NCI-H2081 (cell line): ENCODE results near the gene GNE.
A peak's percentile ranks its signal among the peaks of the same experiment; 100 is the strongest.
"Not testable (repeated sequence)": the region's sequence is repeated elsewhere in the genome, so short reads cannot be mapped to it uniquely, and the experiment has no call there.

Source experiments
- DNase-seq, 2 experiments: peaks; one replicate each; lab custom pipeline; 2025; lab: John Stamatoyannopoulos, UW

GNE gene, protein sequence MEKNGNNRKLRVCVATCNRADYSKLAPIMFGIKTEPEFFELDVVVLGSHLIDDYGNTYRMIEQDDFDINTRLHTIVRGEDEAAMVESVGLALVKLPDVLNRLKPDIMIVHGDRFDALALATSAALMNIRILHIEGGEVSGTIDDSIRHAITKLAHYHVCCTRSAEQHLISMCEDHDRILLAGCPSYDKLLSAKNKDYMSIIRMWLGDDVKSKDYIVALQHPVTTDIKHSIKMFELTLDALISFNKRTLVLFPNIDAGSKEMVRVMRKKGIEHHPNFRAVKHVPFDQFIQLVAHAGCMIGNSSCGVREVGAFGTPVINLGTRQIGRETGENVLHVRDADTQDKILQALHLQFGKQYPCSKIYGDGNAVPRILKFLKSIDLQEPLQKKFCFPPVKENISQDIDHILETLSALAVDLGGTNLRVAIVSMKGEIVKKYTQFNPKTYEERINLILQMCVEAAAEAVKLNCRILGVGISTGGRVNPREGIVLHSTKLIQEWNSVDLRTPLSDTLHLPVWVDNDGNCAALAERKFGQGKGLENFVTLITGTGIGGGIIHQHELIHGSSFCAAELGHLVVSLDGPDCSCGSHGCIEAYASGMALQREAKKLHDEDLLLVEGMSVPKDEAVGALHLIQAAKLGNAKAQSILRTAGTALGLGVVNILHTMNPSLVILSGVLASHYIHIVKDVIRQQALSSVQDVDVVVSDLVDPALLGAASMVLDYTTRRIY

GRCh38 chr9:36258208-36258995 lies at the start of gene GNE:
Gene GNE, minus strand, starts transcription at chr9:36258448. Its CDS starts 9,093 bp downstream, at chr9:36249355.
- DNase-seq, result peak in 1 of 2 experiments; percentile 20

GRCh38 chr9:36306471-36307306 lies 48.4 kb upstream of the GNE start:
- peak in 1 of 2 experiments; percentile 71 for DNase-seq

GRCh38 chr9:36304366-36304765 lies 46.1 kb upstream of the GNE start:
- DNase-seq, result not testable (repeated sequence)

DNA sequence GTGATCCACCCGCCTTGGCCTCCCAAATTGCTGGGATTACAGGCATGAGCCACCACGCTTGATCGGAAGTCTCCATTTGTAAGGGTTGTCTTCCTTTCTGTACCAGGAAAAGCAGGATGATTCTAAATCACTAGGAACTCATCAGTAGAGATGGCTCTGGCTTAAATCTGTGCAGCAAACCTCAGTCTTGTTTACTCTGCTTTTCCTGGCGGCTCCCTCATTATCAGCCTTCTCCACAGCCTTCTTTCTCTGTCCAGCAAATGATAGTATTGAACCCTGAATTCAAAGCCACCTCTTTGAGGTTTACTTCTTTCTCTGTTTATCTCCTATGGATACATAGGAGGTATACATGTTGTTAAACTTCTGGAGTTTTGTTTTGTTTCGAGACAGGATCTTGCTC lies 43.0 kb upstream of the GNE start:
- no peak for DNase-seq

GRCh38 chr9:36298566-36298965 lies 40.3 kb upstream of the GNE start:
- DNase-seq, result no peak

- DNase-seq, result no peak
Measured at GRCh38 chr9:36297798-36298197, 39.5 kb upstream of the GNE start.

DNA sequence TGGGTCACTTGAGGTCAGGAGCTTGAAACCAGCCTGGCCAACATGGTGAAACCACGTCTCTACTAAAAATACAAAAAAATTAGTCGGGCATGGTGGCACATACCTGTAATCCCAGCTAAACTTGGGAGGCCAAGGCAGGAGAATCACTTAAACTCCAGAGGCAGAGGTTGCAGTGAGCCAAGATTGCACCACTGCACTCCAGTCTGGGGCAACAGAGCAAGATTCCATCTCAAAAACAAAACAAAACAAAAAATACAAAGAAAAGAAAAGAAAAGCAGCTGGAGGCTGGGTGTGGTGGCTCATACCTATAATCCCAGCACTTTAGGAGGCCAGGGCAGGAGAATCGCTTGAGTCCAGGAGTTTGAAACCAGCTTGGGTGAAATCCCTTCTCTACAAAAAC lies 36.7 kb upstream of the GNE start:
- not testable (repeated sequence) for DNase-seq

DNA sequence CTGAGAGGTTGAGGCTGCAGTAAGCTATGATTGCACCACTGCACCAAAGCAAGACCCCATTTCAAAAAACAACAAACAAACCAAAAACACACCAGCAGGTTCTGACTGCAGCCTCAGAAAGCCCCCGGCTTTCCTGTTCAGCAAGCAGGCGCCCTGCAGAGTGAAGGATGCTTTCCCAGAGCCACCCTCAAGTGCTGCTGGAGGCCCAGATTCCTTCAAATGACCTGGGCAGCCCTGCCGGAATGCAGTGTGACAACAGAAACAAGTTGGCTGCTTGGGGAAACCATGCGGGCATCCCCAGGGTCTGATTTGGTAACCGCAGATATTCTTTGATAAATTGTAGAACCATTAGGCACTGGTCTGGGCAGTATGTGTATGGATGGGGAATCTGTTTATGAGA lies 35.7 kb upstream of the GNE start:
- DNase-seq, result no peak

DNA sequence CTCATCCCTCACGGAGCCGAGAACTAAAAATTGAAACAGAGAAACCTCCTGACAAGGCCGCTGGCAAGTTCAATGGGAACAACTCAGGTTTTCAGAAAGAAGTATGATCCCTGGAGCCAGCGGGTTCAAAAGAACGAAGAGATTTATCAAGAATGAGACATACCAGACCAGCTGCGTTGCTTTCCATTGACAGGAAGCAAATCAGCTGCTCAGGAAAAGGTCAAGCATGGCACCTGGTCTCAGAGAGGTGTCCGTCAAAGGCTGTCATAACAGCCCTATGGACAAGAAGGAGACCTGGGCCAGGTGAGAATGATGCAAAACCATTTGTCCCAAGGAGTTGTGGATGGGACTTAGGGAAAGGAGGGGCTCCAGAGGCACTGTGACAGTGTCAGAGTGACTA lies 34.9 kb upstream of the GNE start:
- DNase-seq, result no peak

DNA sequence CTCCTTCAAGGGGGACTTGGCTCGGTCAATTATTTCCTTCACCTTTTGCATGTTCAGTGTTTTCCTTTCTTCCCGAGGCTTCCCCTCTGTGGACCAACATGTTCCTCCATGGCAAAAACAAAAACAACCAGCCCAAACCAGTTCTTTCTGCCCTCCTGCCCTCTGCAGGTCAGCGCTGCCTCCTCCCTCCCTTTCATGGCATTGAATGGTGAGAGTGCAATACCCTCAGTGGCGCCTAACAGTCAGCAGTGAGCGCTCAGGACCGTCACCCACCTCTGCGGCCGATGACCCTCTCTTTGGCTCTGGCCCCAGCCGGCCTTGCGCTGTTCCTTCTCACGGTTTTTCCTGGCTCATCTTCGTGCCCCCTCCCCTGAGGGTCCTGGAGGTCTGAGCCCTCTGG lies 34.4 kb upstream of the GNE start:
- DNase-seq, result no peak

DNA sequence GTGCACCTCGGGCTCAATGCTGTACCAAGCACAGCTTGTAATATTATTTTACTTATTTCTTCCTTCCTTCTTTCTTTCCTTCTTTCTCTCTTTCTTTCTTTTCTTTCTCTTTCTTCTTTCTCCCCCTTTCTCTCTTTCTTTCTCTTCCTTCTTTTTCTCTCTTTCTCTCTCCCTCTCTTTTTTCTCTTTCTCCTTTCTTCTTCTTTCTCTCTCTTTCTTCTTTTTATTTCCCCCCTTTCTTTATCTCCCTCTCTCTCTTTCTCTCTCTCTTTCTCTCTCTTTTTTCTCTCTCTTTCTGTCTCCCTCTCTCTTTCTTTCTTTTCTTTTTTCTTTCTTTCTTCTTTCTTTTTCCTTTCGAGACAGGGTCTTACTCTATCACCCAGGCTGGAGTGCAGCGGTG lies 32.7 kb upstream of the GNE start:
- DNase-seq, result no peak

DNA sequence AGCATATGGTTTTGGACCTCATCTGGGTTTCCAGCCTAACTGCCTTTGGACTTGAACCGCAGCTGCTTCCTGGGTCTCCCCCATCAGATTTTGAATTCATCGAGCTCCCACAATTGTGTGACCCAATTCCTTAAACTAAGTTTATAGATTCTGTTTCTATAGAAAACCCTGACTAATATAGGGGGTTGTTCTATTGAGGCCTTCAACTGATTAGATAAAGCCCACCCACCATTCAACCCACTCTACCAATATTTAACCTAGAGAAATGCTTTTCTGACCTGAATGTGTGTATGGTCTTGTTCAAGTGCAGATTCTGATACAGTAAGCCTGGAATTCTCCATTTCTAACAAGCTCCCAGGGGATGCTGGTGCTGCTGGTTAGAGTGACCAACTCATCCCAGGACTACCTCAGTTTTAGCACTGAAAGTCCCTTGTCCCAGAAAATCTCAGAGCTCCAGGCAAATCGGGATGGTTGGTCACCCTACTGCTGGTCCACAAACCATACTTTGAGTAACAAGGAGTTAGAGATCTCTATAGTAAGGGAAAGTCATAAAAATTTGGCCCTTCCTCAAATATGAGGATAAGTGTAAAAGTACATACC lies 31.7 kb upstream of the GNE start:
- no peak for DNase-seq

DNA sequence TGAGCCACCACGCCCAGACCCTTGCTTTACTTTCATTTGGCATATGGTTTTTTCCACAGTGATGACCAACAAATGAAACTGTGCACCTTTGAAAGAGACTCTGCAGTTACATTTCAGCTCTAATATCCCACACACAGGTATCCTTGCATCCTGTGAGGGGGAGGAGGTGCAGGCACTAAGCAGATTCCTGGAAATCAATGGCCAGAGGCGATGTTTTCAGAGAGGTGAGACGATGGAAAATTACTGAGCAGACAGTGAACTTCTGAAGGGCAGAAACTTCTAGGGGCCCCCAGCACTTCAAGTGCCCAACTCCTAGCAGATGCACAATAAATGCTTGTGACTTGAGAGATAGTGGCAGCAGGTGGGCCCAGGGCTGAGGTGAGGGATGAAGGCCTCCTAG lies 29.8 kb upstream of the GNE start:
- no peak for DNase-seq

GRCh38 chr9:36286388-36286787 lies 28.1 kb upstream of the GNE start:
- DNase-seq, result no peak

DNA sequence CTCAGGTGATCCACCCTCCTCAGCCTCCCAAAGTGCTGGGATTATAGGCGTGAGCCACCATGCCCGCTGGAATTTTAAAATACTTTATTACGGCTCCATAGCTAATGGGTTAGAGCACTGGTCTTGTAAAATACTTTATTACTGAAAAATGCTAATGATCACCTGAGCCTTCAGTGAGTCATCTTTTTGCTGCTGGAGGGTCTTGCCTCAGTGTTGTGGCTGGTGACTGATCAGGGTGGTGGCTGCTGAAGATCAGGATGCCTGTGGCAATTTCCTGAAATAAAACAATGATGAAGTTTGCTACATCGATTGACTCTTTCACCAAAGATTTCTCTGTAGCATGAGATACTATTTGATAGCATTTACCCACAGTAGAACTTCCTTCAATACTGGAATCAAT lies 26.0 kb upstream of the GNE start:
- DNase-seq, result no peak

GRCh38 chr9:36282275-36282674 lies 24.0 kb upstream of the GNE start:
- DNase-seq, result no peak

- DNase-seq, result no peak
Measured at GRCh38 chr9:36280989-36281388, 22.7 kb upstream of the GNE start.

- no peak for DNase-seq
Measured at GRCh38 chr9:36278243-36278642, 20.0 kb upstream of the GNE start.

DNA sequence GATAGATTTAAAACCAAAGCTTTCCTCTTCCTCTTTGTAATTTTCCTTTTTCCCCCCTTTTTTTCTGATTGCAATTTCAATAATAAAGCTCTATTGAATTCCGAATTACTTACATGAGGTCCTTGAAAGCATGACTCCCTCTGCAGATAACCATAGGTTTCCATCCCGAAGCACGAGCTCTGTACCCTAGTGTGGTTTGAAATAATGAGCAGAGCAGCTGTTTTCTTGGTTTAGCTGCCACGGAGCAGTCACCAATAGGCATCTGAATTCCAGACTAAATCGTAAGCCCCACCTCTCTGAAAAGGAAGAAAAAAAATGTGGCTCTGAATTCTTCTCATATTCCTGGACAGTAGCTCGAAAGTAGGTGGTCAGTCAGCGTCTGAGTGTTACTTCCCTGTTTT lies 18.5 kb upstream of the GNE start:
- no peak for DNase-seq

DNA sequence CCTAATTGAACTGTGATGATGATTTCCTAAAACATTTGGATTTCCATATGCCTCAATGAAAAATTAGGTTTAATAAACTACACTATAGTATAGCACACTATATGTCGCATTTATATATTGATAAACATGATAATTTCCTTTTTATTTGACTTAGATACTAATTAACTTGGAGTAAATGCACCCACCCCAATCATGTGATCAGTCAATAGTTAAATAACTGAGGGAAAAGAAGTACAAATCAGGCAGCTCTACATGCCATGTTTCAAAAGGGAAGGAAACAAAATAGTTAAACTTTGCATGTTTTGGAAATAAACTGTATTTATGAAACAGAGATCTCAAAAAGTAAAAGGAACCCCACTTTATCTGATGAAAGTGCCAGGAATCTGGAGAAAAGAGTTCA lies 18.0 kb upstream of the GNE start:
- DNase-seq, result no peak

DNA sequence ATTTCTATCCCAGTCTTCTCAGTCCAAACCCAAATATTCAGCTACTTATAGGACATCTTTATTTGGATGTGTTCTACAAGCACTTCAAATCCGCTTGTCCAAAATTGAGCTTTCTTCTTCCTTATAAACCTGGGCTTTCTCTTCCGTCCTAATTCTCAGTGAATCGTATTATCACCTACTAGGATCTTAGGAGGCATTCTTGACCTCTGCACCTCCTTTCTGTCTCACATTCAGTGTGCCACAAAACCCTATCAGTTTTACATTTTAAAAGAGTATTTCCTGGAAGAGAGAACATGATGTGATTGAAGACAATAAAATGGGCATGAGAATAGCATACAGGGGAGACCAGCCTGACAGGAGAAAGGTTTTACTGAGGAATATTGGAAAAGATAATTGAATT lies 16.8 kb upstream of the GNE start:
- no peak for DNase-seq
